SU-DHL-6 (cell line): Measurements from ENCODE around the gene PPP1R8.

Experiments
- H2AFZ ChIP-seq: fragments of 200-600 bp; sonication (generic); 2 replicates; pipeline ENCODE4 v1.6.1; 2014; ENCODE audit warnings: low read depth, mild to moderate bottlenecking, moderate library complexity, mixed read lengths, antibody characterized with exemption, low read length; ENCODE audit not compliant: severe bottlenecking
- H3F3A ChIP-seq: fragments of 200-600 bp; shearing (Covaris generic); 2 replicates; pipeline ENCODE4 v1.6.0; 2016; ENCODE audit warnings: antibody characterized with exemption, mild to moderate bottlenecking; ENCODE audit not compliant: insufficient read depth
- H3K27ac ChIP-seq: fragments of 200-600 bp; sonication (generic); 2 replicates; pipeline ENCODE4 v1.5.1; 2016; ENCODE audit warnings: low read depth, mild to moderate bottlenecking, low read length, moderate library complexity, mixed read lengths
- H3K27me3 ChIP-seq: fragments of 200-600 bp; sonication (generic), shearing (Covaris generic); 2 replicates; pipeline ENCODE4 v1.6.0; 2014; ENCODE audit warnings: mild to moderate bottlenecking, low read length
- H3K36me3 ChIP-seq: fragments of 200-600 bp; sonication (generic); 2 replicates; pipeline ENCODE4 v1.6.1; 2014; ENCODE audit warnings: mild to moderate bottlenecking, low read length, mixed read lengths
- H3K4me2 ChIP-seq: fragments of 300-600, 200-600 bp; shearing (Covaris generic), sonication (generic); 2 replicates; pipeline ENCODE4 v1.6.0; 2014; ENCODE audit warnings: low read length, low read depth, mild to moderate bottlenecking; ENCODE audit not compliant: poor library complexity, severe bottlenecking
- H3K4me3 ChIP-seq: fragments of 200-600 bp; sonication (generic); 2 replicates; pipeline ENCODE4 v1.5.1; 2014; ENCODE audit warnings: antibody characterized with exemption, low read length, mild to moderate bottlenecking, mixed read lengths; ENCODE audit not compliant: insufficient read depth, poor library complexity, severe bottlenecking
- H3K79me2 ChIP-seq: fragments of 200-600 bp; sonication (generic); 2 replicates; pipeline ENCODE4 v1.6.1; 2014; ENCODE audit warnings: mild to moderate bottlenecking, low read length, moderate library complexity; ENCODE audit not compliant: insufficient read depth
- H3K9ac ChIP-seq: fragments of 200-600 bp; sonication (generic); 2 replicates; pipeline ENCODE4 v1.7.0; 2014; ENCODE audit warnings: mild to moderate bottlenecking, low read length
- H3K9me2 ChIP-seq: fragments of 200-600 bp; sonication (generic); replicated peaks from 2 replicates; pipeline ENCODE4 v1.6.1; 2014; ENCODE audit warnings: low read length; ENCODE audit not compliant: insufficient read depth
- H3K9me3 ChIP-seq: fragments of 200-600 bp; sonication (generic); 2 replicates; pipeline ENCODE4 v1.6.1; 2014; ENCODE audit warnings: low read length, mixed read lengths; ENCODE audit not compliant: insufficient read depth
- H4K20me1 ChIP-seq: fragments of 200-600 bp; sonication (generic); 2 replicates; pipeline ENCODE4 v1.6.1; 2014; ENCODE audit warnings: low read depth, mild to moderate bottlenecking, antibody characterized with exemption, low read length, moderate library complexity, mixed read lengths
- CTCF ChIP-seq: fragments of 200-600 bp; sonication (generic); IDR thresholded peaks from one replicate; pipeline ENCODE4 v1.5.1; 2017; ENCODE audit warnings: antibody characterized with exemption, mild to moderate bottlenecking, low read length, moderate library complexity; ENCODE audit not compliant: insufficient read depth, poor library complexity, severe bottlenecking
- EZH2phosphoT487 ChIP-seq: fragments of 200-600 bp; sonication (generic), shearing (Covaris generic); conservative IDR thresholded peaks from 2 replicates; pipeline ENCODE4 v1.6.1; 2018; ENCODE audit warnings: mild to moderate bottlenecking, antibody characterized with exemption, low read length, moderate library complexity, mixed read lengths

PPP1R8 gene

GRCh38 chr1:27884006-27884954 is 53.7 kb downstream of the PPP1R8 start:
- Histone ChIP-seq H3K4me2 (no peak overlapping the region), H3K79me2 (no peaks in the 10 kb centered on the region)

GRCh38 chr1:27885114-27885528 is 54.5 kb downstream of the PPP1R8 start:
- H3K4me2 ChIP-seq: no peak overlapping the region
- H3K9ac ChIP-seq: no peak overlapping the region
- no peak overlapping the region for H3K27ac ChIP-seq
- no peaks in the 10 kb centered on the region for H3K9me3 ChIP-seq
- no peak overlapping the region for H3K4me3 ChIP-seq
- no peaks in the 10 kb centered on the region for H4K20me1 ChIP-seq
- no peaks in the 10 kb centered on the region for H3K27me3 ChIP-seq
- H3K79me2 ChIP-seq: no peaks in the 10 kb centered on the region
- no peaks in the 10 kb centered on the region for H3K36me3 ChIP-seq
- no peaks in the 10 kb centered on the region for H3K9me2 ChIP-seq
- H3F3A ChIP-seq: no peaks in the 10 kb centered on the region
- H2AFZ ChIP-seq: no peak overlapping the region
- no peak for TF ChIP-seq EZH2phosphoT487
- TF ChIP-seq CTCF: no peak

More at GRCh38 chr1:27884006-27884954, 53.7 kb downstream of the PPP1R8 start:
- Histone ChIP-seq H3K9ac (no peak overlapping the region), H3K9me2 (no peaks in the 10 kb centered on the region), H3K36me3 (no peaks in the 10 kb centered on the region), H3F3A (no peaks in the 10 kb centered on the region), H3K27me3 (no peaks in the 10 kb centered on the region), H3K9me3 (no peaks in the 10 kb centered on the region), H2AFZ (no peak overlapping the region), H3K27ac (no peak overlapping the region), H4K20me1 (no peaks in the 10 kb centered on the region), H3K4me3 (no peak overlapping the region)
- TF ChIP-seq EZH2phosphoT487: no peak
- TF ChIP-seq CTCF: no peak

GRCh38 chr1:27885621-27886352 is 55.2 kb downstream of the PPP1R8 start:
- no peak overlapping the region for H3K27ac ChIP-seq
- peaks cover 5% of the 10 kb centered on the region; the same call in 1 of the 2 replicates for H3F3A ChIP-seq

More at GRCh38 chr1:27885621-27886352, 55.2 kb downstream of the PPP1R8 start:
- Histone ChIP-seq H3K36me3 (no peaks in the 10 kb centered on the region), H3K9ac (no peak overlapping the region), H3K4me2 (no peak overlapping the region), H3K4me3 (no peak overlapping the region), H3K27me3 (no peaks in the 10 kb centered on the region), H4K20me1 (no peaks in the 10 kb centered on the region), H3K9me2 (no peaks in the 10 kb centered on the region), H3K79me2 (no peaks in the 10 kb centered on the region), H2AFZ (no peak overlapping the region), H3K9me3 (no peaks in the 10 kb centered on the region)
- TF ChIP-seq EZH2phosphoT487 (no peak), CTCF (no peak)
